Adrenal gland (tissue), 5 donors: Measurements from ENCODE around the gene ALX4.

Experiments
- CTCF ChIP-seq, 6 experiments: fragments of 450-650 bp in 4 of 6; fragments of 200-600 bp in 2 of 6; sonication (generic) in 1 of 6; IDR thresholded peaks; 1 replicate in 5 of 6; 2 replicates in 1 of 6; pipeline versions ENCODE4 v1.5.1 to v1.8.0; 2016 to 2021; ENCODE audit warnings: antibody characterized with exemption in 6 of 6, mild to moderate bottlenecking in 2 of 6, moderate library complexity in 1 of 6
- POLR2A ChIP-seq, 2 donors: fragments of 450-650 bp; IDR thresholded peaks; one replicate each; pipeline ENCODE4 v1.6.1; 2017; ENCODE audit warnings: antibody characterized with exemption in 2 of 2, mild to moderate bottlenecking in 2 of 2, moderate library complexity in 1 of 2
- donor health status: DM: no; HTN: no; CAD: no.

GRCh38 chr11:44303401-44303938 lies 6.5 kb downstream of the ALX4 start:
- no peak for TF ChIP-seq CTCF (IDR thresholded peaks at IDR 0.05)
- TF ChIP-seq POLR2A (IDR thresholded peaks at IDR 0.05), result no peak
